GM10248 (cell line): ENCODE measurements around the gene ICAM3.

Experiments
- CTCF ChIA-PET: fragments of 300-600 bp; sonication (Branson Sonifier 250); formaldehyde crosslinking; extraction: SDS; loops from one replicate; lab custom pipeline; 2021; ENCODE audit warnings: antibody characterized with exemption; lab: Yijun Ruan, JAX
- POLR2A ChIA-PET: fragments of 350-650 bp; sonication (Branson Sonifier 250); formaldehyde crosslinking; extraction: SDS; loops from one replicate; lab custom pipeline; 2020; ENCODE audit warnings: antibody characterized with exemption; lab: Yijun Ruan, JAX
- DNase-seq: peaks from one replicate; pipeline ENCODE4 v3.0.0; 2012; ENCODE audit errors: extremely low spot score
- TF ChIP-seq, protein P1 (sequence below): IDR thresholded peaks from 2 replicates; pipeline ENCODE4 v1.5.1; 2012; ENCODE audit warnings: mild to moderate bottlenecking, low read depth; ENCODE audit errors: extremely low read depth, missing control alignments, control extremely low read depth

ICAM3 gene

DNA sequence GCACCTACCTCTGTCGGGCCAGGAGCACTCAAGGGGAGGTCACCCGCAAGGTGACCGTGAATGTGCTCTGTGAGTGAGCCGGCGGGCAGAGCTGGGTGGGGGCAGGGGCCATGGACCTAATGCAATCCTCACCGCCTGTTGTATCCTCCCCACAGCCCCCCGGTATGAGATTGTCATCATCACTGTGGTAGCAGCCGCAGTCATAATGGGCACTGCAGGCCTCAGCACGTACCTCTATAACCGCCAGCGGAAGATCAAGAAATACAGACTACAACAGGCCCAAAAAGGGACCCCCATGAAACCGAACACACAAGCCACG lies 54.5 kb downstream of the ICAM3 start:
- POLR2A ChIA-PET = interaction anchor here (0.6 to 3.9 kb wide), 4 partner anchors 11 to 33 kb away, joined by 3 to 18 read pairs (median 4); partner anchors contain the start of gene ICAM1

GRCh38 chr19:10284065-10284959 lies 55.1 kb downstream of the ICAM3 start:
- ChIA-PET CTCF (interaction anchor here (1.5 to 6.3 kb wide), 5 partner anchors 14 to 109 kb away, joined by 3 to 54 read pairs (median 10); partner anchors contain the start of gene ICAM1), POLR2A (interaction anchor here (0.6 to 3.9 kb wide), 5 partner anchors 7 to 34 kb away, joined by 3 to 18 read pairs (median 4); partner anchors contain the start of gene ICAM1)
- TF ChIP-seq, protein P1, sequence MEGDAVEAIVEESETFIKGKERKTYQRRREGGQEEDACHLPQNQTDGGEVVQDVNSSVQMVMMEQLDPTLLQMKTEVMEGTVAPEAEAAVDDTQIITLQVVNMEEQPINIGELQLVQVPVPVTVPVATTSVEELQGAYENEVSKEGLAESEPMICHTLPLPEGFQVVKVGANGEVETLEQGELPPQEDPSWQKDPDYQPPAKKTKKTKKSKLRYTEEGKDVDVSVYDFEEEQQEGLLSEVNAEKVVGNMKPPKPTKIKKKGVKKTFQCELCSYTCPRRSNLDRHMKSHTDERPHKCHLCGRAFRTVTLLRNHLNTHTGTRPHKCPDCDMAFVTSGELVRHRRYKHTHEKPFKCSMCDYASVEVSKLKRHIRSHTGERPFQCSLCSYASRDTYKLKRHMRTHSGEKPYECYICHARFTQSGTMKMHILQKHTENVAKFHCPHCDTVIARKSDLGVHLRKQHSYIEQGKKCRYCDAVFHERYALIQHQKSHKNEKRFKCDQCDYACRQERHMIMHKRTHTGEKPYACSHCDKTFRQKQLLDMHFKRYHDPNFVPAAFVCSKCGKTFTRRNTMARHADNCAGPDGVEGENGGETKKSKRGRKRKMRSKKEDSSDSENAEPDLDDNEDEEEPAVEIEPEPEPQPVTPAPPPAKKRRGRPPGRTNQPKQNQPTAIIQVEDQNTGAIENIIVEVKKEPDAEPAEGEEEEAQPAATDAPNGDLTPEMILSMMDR = no peak
- DNase-seq = no peak

More for the DNA sequence above, 54.5 kb downstream of the ICAM3 start:
- CTCF ChIA-PET = interaction anchor here (1.5 to 6.3 kb wide), 4 partner anchors 14 to 109 kb away, joined by 3 to 54 read pairs (median 12); partner anchors contain the start of gene ICAM1
- TF ChIP-seq, protein P1 = no peak
- DNase-seq = no peak
